Measurements from ENCODE around the gene UROC1. TPM values are rescaled to one million over a fixed set of nuclear protein-coding genes. Genes with fewer than 3 reads are reported as not detected.
A peak's percentile ranks its signal among the peaks of the same experiment; 100 is the strongest.

Gene UROC1
- total and polyA plus RNA-seq, 2 donors (not counting 1 experiment from before 2014, with no cell fraction given): not detected

DNA sequence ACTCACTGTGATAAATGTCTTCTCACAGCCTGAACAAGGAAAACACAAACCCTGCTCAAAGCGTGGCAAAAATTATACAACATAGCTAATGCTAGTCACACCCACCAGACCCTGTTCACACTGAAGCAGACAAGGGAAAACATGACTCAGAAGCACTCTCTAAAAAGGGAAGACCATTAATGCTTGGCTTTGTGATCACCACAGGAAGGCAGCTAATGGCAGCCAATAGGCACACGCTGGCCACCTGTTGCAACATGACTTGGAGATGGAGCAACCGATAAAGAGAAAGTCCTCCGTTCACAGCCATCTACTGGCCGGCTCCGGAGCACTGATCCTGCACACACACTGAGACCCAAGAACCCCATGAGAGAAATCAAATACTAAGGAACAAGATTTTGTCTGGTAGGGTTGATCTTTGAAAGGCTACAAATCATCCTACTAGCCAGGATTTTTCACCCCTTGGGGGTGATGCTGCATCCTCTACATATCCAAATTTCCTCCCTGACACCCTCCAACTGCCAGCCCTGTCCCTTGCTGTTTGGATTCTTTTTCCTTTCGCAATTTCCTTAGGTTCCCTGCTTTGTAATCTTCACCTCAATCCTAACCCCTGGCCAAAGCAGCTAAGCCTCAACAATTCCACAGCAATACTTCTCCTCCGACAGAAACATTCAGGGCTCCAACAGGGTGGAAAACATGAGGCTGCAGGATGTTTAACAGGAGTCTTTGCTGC is 45.1 kb downstream of the UROC1 start:
- H3K9ac ChIP-seq (ENCODE audit: low read length): no peak overlapping the region
- intact Hi-C loops (cut with micrococcal nuclease): loop anchor here (10.0 kb wide), 2 partner anchors 878 to 1222 kb away; partner anchors contain the start of gene OSBPL11
- WGBS (ENCODE audit: insufficient coverage): 58% methylated on average over 5 of the region's 8 CpGs
- H3K27ac ChIP-seq (ENCODE audit: low read length in 2 of 2): no peak overlapping the region
- H3K4me2 ChIP-seq (replicated peaks; ENCODE audit: low read depth, low read length, poor library complexity, severe bottlenecking): peak overlapping the region; percentile 45
- DNase-seq (no peak), ATAC-seq (ENCODE audit: low read depth) (no peak)
- no peak overlapping the region for H2AFZ ChIP-seq (ENCODE audit: insufficient read depth, low read depth, low read length, poor library complexity, severe bottlenecking)
- H4K20me1 ChIP-seq (ENCODE audit: control insufficient read depth, insufficient read depth, low read length, poor library complexity, severe bottlenecking): peaks cover 63% of the 10 kb centered on the region
- H3K36me3 ChIP-seq (replicated peaks in 1 of 2; ENCODE audit: control extremely low read depth in 1 of 2, control insufficient read depth in 1 of 2, extremely low read depth in 1 of 2, insufficient read depth in 2 of 2, low read length in 1 of 2): peaks cover 9 to 58% of the 10 kb centered on the region in 2 experiments
- no peak for TF ChIP-seq CTCF (IDR thresholded peaks at IDR 0.05)
- TF ChIP-seq EZH2 (IDR thresholded peaks at IDR 0.05; ENCODE audit: borderline replicate concordance, insufficient read depth, low read depth, low read length, poor library complexity, severe bottlenecking): no peak
- peaks cover 0 to 7% (median 0%) of the 10 kb centered on the region in 3 donors for H3K9me3 ChIP-seq (ENCODE audit: control extremely low read depth in 1 of 3, control insufficient read depth in 2 of 3, insufficient read depth in 1 of 3, low read length in 2 of 3)
- Mint-ChIP-seq H3K4me1 (peaks cover 46% of the 10 kb centered on the region), H3K27ac (no peak overlapping the region), H3K4me3 (peak overlapping the region; percentile 79), H3K27me3 (no peaks in the 10 kb centered on the region), H3K9me3 (ENCODE audit: insufficient read depth) (no peaks in the 10 kb centered on the region)
- POLR2A ChIA-PET: no interaction called here
- H3K4me3 ChIP-seq (ENCODE audit: control extremely low read depth in 1 of 5, extremely low read depth in 1 of 5, insufficient read depth in 1 of 5, low read depth in 2 of 5, low read length in 4 of 5): no peak overlapping the region
- peaks cover 71% of the 10 kb centered on the region for H3K79me2 ChIP-seq (ENCODE audit: control insufficient read depth, insufficient read depth, low read length)
- CTCF ChIA-PET: no interaction called here
- no peaks in the 10 kb centered on the region for H3K27me3 ChIP-seq (replicated peaks in 1 of 4; ENCODE audit: control extremely low read depth in 1 of 4, control insufficient read depth in 3 of 4, insufficient read depth in 4 of 4, low read length in 3 of 4)
- H3K4me1 ChIP-seq (ENCODE audit: control insufficient read depth in 2 of 2, insufficient read depth in 2 of 2, low read length in 2 of 2): peaks cover 35 to 39% of the 10 kb centered on the region in 2 donors

DNA sequence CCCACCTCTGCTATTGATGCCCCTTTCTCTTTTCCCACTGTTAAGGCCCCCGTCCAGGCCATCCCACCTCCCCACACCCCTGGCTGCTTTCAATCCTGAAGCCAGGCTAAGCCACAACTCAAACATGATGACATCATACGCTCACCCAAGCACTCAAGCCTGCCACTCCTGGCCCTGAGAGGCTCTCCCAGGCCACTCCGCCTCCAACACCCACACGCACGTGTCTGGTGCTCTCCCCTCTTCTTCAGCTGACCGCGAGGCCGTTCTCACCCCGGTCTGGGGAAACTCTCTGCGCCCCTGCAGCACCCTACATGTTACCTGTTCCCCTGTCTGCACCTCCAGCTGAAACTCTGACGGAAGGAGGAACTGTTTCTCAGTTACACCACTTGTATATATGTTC is 48.1 kb downstream of the UROC1 start:
- no peak overlapping the region for H3K4me2 ChIP-seq (replicated peaks; ENCODE audit: low read depth, low read length, poor library complexity, severe bottlenecking)
- no peaks in the 10 kb centered on the region for H3K27me3 ChIP-seq (replicated peaks in 1 of 4; ENCODE audit: control extremely low read depth in 1 of 4, control insufficient read depth in 3 of 4, insufficient read depth in 4 of 4, low read length in 3 of 4)
- peaks cover 87% of the 10 kb centered on the region for H4K20me1 ChIP-seq (ENCODE audit: control insufficient read depth, insufficient read depth, low read length, poor library complexity, severe bottlenecking)
- POLR2A ChIA-PET: no interaction called here
- H3K4me1 Mint-ChIP-seq: peaks cover 36% of the 10 kb centered on the region
- peaks cover 25 to 26% of the 10 kb centered on the region in 2 donors for H3K4me1 ChIP-seq (ENCODE audit: control insufficient read depth in 2 of 2, insufficient read depth in 2 of 2, low read length in 2 of 2)
- no peaks in the 10 kb centered on the region for H3K9me3 ChIP-seq (ENCODE audit: control extremely low read depth in 1 of 3, control insufficient read depth in 2 of 3, insufficient read depth in 1 of 3, low read length in 2 of 3)
- H3K4me3 ChIP-seq (ENCODE audit: control extremely low read depth in 1 of 5, extremely low read depth in 1 of 5, insufficient read depth in 1 of 5, low read depth in 2 of 5, low read length in 4 of 5): no peak overlapping the region
- intact Hi-C loops (cut with micrococcal nuclease): no loop called here
- ATAC-seq (ENCODE audit: low read depth) (no peak), DNase-seq (no peak)
- H3K4me3 Mint-ChIP-seq: no peak overlapping the region
- CTCF ChIA-PET: no interaction called here
- H3K36me3 ChIP-seq (replicated peaks in 1 of 2; ENCODE audit: control extremely low read depth in 1 of 2, control insufficient read depth in 1 of 2, extremely low read depth in 1 of 2, insufficient read depth in 2 of 2, low read length in 1 of 2): peaks cover 17 to 85% of the 10 kb centered on the region in 2 experiments
- no peaks in the 10 kb centered on the region for H3K27me3 Mint-ChIP-seq
- H3K27ac Mint-ChIP-seq: no peak overlapping the region
- H2AFZ ChIP-seq (ENCODE audit: insufficient read depth, low read depth, low read length, poor library complexity, severe bottlenecking): no peak overlapping the region
- TF ChIP-seq CTCF (IDR thresholded peaks at IDR 0.05): no peak
- no peak for TF ChIP-seq EZH2 (IDR thresholded peaks at IDR 0.05; ENCODE audit: borderline replicate concordance, insufficient read depth, low read depth, low read length, poor library complexity, severe bottlenecking)
- 98% methylated on average over 5 of the region's 11 CpGs for WGBS (ENCODE audit: insufficient coverage)
- H3K9me3 Mint-ChIP-seq (ENCODE audit: insufficient read depth): no peaks in the 10 kb centered on the region
- H3K79me2 ChIP-seq (ENCODE audit: control insufficient read depth, insufficient read depth, low read length): peaks cover 77% of the 10 kb centered on the region
- H3K9ac ChIP-seq (ENCODE audit: low read length): no peak overlapping the region
- no peak overlapping the region for H3K27ac ChIP-seq (ENCODE audit: low read length in 2 of 2)
